Activated CD4-positive, alpha-beta memory T cell treated with anti-CD3 and anti-CD28 coated beads, Interleukin-2, amount 10 ng/mL, durations not matched to agents 7 days and 5 days (primary cell): Measurements from ENCODE around the gene NFATC1. TPM values are rescaled to one million over a fixed set of nuclear protein-coding genes. Genes with fewer than 3 reads are reported as not detected.
"Not testable (repeated sequence)": the region's sequence is repeated elsewhere in the genome, so short reads cannot be mapped to it uniquely, and the experiment has no call there.

Experiments
- CTCF ChIA-PET: fragments of 350-600 bp; sonication (Branson Sonifier 250); formaldehyde crosslinking; loops from one replicate; lab custom pipeline; 2021; ENCODE audit warnings: antibody characterized with exemption, inconsistent platforms; lab: Charles Lee
- POLR2A ChIA-PET: fragments of 350-600 bp; sonication (Branson Sonifier 250); formaldehyde crosslinking; loops from one replicate; lab custom pipeline; 2021; ENCODE audit warnings: antibody characterized with exemption; lab: Charles Lee
- DNase-seq: peaks from one replicate; pipeline ENCODE4 v3.0.0-alpha.2; 2020
- H3K27ac Mint-ChIP-seq: one replicate; pipeline ENCODE4 v1.8.0; 2021; ENCODE audit warnings: mild to moderate bottlenecking, mixed read lengths
- H3K27me3 Mint-ChIP-seq: one replicate; pipeline ENCODE4 v1.8.0; 2021; ENCODE audit warnings: mixed read lengths
- H3K36me3 Mint-ChIP-seq: one replicate; pipeline ENCODE4 v1.8.0; 2021; ENCODE audit warnings: low read depth, mixed read lengths
- H3K4me1 Mint-ChIP-seq: one replicate; pipeline ENCODE4 v1.8.0; 2021; ENCODE audit warnings: mixed read lengths
- H3K4me3 Mint-ChIP-seq: one replicate; pipeline ENCODE4 v1.8.0; 2021; ENCODE audit warnings: mild to moderate bottlenecking, mixed read lengths
- H3K9me3 Mint-ChIP-seq: one replicate; pipeline ENCODE4 v1.8.0; 2021; ENCODE audit warnings: mixed read lengths
- total RNA-seq, 2 experiments: library from RNA; stranded (reverse); gene quantifications; one replicate each; pipeline ENCODE4 v1.2.3, GENCODE V29; 2021

Gene NFATC1
- total RNA-seq, 2 experiments from 2014 or later, result 43.8 to 44.5 TPM

DNA sequence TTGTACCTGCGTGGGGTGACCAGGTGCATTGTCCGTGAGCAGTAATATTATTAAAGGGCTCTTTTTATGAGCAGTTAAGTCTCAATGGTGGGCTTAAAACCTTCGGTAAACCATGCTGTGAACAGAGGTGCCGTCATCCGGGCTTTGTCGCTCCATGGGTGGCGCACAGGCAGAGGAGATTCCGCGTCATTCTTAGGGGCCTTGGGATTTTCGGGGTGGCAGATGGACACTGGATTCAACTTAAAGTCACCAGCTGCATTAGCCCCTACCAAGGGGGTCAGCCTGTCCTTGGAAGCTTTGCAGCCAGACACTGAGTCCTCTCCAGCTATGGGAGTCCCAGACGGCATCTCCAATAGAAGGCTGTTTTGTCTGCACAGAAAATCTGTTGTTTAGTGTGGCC lies 107.7 kb downstream of the NFATC1 start:
- H3K27ac Mint-ChIP-seq, result no peak overlapping the region
- CTCF ChIA-PET, result no interaction called here
- H3K4me3 Mint-ChIP-seq, result no peak overlapping the region
- POLR2A ChIA-PET, result no interaction called here
- peaks cover 23% of the 10 kb centered on the region for H3K9me3 Mint-ChIP-seq
- DNase-seq, result no peak
- peaks cover 24% of the 10 kb centered on the region for H3K36me3 Mint-ChIP-seq
- no peaks in the 10 kb centered on the region for H3K27me3 Mint-ChIP-seq
- peaks cover 44% of the 10 kb centered on the region for H3K4me1 Mint-ChIP-seq

DNA sequence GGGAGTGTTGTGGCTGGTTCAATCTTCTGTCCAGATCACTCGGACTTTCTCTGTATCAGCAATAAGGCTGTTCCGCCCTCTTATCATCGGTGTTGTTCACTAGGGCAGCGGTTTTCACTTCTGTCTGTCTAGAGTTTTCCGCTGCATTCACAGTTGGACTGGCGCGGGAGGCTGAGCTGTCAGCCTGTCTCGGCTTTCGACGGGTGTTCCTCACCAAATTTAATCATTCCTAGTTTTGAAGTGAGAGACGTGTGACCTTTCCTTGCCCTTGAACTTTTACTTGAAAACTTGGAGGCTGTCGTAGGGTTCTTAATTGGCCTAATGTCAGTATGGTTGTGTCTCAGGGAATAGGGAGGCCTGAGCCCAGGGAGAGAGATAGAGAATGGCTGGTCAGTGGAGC lies 108.3 kb downstream of the NFATC1 start:
- peaks cover 18% of the 10 kb centered on the region for H3K9me3 Mint-ChIP-seq
- CTCF ChIA-PET, result no interaction called here
- H3K4me3 Mint-ChIP-seq, result no peak overlapping the region
- peaks cover 18% of the 10 kb centered on the region for H3K36me3 Mint-ChIP-seq
- DNase-seq, result no peak
- no peak overlapping the region for H3K27ac Mint-ChIP-seq
- H3K27me3 Mint-ChIP-seq, result no peaks in the 10 kb centered on the region
- POLR2A ChIA-PET, result no interaction called here
- peaks cover 46% of the 10 kb centered on the region for H3K4me1 Mint-ChIP-seq

DNA sequence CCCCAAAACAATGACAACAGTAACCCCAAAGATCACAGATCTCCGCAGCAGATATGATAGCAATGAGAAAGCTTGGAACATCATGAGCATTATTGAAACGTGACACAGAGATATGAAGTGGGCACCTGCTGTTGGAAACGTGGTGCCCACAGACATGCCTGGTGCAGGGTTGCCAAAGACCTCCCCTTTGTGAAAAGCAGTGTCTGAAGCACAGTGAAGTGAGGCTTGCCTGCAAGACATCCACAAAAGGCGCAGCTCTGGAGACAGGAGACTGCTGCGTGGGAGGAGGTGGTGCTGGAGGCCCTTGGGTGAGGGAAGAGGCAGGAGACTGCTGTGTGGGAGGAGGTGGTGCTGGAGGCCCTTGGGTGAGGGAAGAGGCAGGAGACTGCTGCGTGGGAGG lies 108.8 kb downstream of the NFATC1 start:
- H3K27me3 Mint-ChIP-seq, CTCF ChIA-PET, POLR2A ChIA-PET, DNase-seq, H3K4me3 Mint-ChIP-seq, H3K27ac Mint-ChIP-seq: not testable (repeated sequence)
- H3K4me1 Mint-ChIP-seq, result peaks cover 46% of the 10 kb centered on the region
- H3K9me3 Mint-ChIP-seq, result peaks cover 13% of the 10 kb centered on the region
- peaks cover 13% of the 10 kb centered on the region for H3K36me3 Mint-ChIP-seq

DNA sequence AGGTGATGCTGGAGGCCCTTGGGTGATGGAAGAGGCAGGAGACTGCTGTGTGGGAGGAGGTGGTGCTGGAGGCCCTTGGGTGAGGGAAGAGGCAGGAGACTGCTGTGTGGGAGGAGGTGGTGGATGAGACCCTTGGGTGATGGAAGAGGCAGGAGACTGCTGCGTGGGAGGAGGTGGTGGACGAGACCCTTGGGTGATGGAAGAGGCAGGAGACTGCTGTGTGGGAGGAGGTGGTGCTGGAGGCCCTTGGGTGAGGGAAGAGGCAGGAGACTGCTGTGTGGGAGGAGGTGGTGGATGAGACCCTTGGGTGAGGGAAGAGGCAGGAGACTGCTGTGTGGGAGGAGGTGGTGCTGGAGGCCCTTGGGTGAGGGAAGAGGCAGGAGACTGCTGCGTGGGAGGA lies 109.7 kb downstream of the NFATC1 start:
- CTCF ChIA-PET, H3K9me3 Mint-ChIP-seq, POLR2A ChIA-PET, DNase-seq, H3K27me3 Mint-ChIP-seq, H3K4me3 Mint-ChIP-seq, H3K27ac Mint-ChIP-seq: not testable (repeated sequence)
- H3K36me3 Mint-ChIP-seq, result peaks cover 13% of the 10 kb centered on the region
- H3K4me1 Mint-ChIP-seq, result peaks cover 46% of the 10 kb centered on the region

DNA sequence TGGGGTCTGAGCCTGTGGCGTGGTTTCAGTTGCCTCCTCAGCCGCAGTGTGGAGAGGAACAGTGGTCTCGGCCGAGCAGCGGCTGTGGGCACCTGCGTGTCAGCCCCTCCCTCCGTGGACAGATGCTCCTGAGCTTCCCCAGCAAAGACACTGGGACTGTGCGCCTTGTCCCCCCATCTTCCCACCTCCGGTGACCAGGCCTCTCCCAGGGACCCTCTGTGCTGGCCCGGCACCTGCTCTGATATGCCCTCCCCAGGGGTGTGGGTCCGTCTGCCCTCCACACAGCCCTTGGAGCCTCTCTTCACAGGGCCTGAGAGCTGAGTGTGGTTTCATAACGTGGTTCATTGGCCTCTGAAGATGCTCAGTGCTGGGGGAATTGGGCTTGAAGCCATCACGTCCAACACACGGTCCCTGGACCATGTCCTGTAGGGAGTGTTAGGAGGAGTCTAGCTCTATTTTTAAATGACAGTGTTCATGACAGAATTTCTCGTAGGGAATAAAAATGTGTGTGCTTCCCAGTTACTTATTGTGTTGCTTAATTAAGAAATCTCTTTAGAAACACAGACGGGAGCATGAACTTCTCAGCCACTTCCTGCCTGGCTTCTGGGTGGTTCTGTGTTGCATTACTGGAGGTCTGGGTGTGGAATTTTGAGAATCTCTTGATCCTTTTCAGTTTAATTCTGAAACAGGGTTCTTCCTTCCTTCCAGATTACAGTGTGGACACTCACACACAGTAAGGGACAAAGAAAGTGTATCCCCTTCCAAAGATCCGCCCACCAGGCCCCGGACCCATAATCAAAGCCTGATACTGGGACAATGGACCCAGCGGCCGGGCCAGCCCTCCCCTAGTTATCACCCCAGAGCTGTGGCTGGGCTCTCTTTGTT lies 110.7 kb downstream of the NFATC1 start:
- Mint-ChIP-seq H3K27ac (no peak overlapping the region), H3K4me3 (no peak overlapping the region), H3K36me3 (peaks cover 12% of the 10 kb centered on the region), H3K27me3 (no peaks in the 10 kb centered on the region), H3K9me3 (no peaks in the 10 kb centered on the region), H3K4me1 (peaks cover 46% of the 10 kb centered on the region)
- POLR2A ChIA-PET, result interaction anchor here (0.7 kb wide), 1 partner anchor 18 kb away, joined by 3 read pairs; no protein-coding TSS in a partner anchor
- no peak for DNase-seq
- CTCF ChIA-PET, result no interaction called here

DNA sequence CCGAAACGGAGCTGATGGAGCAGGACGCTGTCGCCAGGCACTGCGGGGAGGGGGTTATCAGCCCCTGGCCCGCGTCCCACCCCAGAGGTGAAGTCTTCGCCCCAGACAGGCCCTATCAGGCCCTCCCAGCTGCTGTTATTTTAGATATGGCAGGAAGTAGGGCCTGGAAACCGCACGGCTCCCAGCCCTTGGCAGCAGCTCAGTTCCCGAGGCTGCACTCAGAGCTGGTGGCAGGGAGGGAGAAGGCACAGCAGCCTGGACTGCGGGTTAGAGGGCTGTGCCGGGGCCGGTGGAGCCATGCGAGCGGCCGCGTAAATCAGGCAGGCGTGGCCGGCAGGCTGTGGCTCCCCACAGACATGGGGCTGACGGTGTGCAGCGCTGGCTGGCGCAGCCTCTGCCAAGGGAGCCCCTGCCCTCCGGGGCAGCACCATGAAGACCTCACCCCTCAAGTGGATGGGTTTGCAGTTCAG lies 111.4 kb downstream of the NFATC1 start:
- no peak for DNase-seq
- Mint-ChIP-seq H3K9me3 (no peaks in the 10 kb centered on the region), H3K4me1 (peaks cover 46% of the 10 kb centered on the region), H3K36me3 (peaks cover 14% of the 10 kb centered on the region), H3K27me3 (no peaks in the 10 kb centered on the region), H3K27ac (peak overlapping the region; percentile 10), H3K4me3 (no peak overlapping the region)
- ChIA-PET CTCF (no interaction called here), POLR2A (interaction anchor here (0.7 to 1.1 kb wide), 2 partner anchors 10 to 17 kb away, joined by 3 to 6 read pairs; no protein-coding TSS in a partner anchor)

DNA sequence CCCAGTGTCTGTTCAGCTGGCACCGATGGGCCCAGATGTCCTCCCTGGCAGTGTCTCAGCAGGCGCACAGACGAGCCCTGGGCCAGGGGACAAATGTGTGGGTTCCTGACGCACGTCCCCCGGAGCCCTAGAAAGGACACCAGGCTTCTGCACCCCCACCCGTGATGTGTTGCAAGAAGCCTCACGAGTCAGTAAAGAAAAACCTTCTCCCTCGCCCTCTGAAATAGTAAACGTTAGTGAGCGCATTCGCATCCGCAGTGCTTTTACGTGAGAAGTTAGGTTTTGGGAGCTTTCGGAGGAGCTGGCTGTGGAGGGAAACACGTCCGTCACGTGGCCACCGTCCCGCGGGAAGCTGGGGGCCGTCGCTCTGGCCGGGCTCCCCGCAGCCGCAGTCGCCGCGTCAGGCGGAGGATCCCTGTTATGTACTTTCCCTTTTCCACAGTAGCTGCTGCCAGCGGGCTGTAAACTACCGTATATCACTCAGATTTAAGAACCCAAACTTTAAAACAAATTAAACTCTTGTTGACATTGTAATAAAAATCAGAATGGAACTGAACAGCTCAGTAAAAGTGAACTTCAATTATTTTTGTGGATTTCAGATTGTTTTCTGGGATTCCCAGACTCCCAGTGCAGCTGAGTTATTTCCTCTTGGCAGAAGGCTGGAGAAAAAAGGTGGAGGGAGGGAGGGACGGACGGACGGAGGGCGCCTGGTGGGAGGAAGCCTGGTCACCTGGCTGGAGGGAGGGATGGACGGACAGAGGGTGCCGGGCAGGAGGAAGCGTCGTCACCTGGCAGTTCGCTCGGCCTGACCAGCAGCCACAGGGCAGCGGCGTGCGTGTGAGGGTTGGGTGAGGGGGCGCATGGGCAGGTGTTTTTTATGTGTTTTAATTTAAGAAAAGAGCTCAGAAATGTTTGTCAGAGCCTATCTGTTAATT lies 112.1 kb downstream of the NFATC1 start:
- Mint-ChIP-seq H3K36me3 (peaks cover 14% of the 10 kb centered on the region), H3K27me3 (no peaks in the 10 kb centered on the region), H3K9me3 (no peaks in the 10 kb centered on the region), H3K4me3 (no peak overlapping the region), H3K27ac (no peak overlapping the region), H3K4me1 (peaks cover 42% of the 10 kb centered on the region)
- CTCF ChIA-PET, result interaction anchor here (0.7 kb wide), 1 partner anchor 16 kb away, joined by 3 read pairs; no protein-coding TSS in a partner anchor
- DNase-seq, result no peak
- POLR2A ChIA-PET, result interaction anchor here (1.1 kb wide), 1 partner anchor 9 kb away, joined by 6 read pairs; no protein-coding TSS in a partner anchor

DNA sequence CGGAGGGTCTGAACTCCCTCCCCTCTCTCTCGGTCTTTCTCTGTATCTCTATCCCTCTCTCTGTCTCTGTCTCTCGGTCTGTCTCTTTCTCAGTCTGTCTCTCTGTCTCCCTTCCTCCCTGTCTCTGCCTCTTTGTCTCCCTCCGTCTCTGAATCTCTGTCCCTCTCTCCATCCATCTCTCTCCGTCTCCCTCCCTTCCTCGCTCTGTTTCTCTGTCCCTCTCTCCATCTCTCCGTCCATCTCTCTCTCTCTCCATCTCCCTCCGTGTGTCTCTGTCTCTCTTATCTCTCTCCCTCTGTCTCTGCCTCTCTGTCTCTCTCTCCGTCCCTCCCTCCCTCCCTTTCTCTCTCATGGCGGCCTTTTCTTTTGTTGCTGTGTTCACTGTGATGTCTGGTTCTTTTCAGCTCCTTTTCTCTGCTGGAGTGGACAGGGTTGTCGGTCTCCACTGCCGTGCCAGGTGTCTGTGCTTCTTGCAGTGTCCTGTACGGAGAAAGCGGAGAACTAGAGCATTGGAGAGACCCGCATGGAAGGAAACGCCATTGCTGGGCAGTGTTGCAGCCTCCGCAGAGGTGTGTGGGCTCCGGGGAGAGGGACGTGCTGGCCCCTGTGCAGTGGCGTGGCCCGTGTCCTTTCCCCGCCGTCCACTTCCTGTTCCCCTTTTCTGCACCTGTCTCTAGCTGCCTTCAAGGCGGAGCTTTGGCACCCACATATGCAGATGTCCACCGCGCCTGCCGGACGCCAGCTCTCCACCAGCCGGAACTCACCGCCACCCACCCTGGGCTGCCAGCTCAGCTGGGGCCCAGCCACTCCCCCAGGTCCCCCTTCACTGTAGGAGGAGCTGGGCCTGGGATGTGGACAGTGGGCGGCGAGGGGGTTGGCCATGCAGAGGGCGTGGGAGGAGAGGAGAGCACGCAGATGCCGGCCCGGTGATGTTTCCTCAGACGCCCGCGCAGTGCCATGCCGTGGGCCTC lies 113.1 kb downstream of the NFATC1 start:
- CTCF ChIA-PET, result interaction anchor here (0.7 to 1.1 kb wide), 2 partner anchors 15 to 128 kb away, joined by 3 read pairs; no protein-coding TSS in a partner anchor
- no peak for DNase-seq
- Mint-ChIP-seq H3K4me3 (no peak overlapping the region), H3K27me3 (no peaks in the 10 kb centered on the region), H3K9me3 (no peaks in the 10 kb centered on the region), H3K27ac (no peak overlapping the region), H3K4me1 (peaks cover 32% of the 10 kb centered on the region), H3K36me3 (peaks cover 14% of the 10 kb centered on the region)
- POLR2A ChIA-PET, result interaction anchor here (1.1 kb wide), 1 partner anchor 8 kb away, joined by 6 read pairs; no protein-coding TSS in a partner anchor

DNA sequence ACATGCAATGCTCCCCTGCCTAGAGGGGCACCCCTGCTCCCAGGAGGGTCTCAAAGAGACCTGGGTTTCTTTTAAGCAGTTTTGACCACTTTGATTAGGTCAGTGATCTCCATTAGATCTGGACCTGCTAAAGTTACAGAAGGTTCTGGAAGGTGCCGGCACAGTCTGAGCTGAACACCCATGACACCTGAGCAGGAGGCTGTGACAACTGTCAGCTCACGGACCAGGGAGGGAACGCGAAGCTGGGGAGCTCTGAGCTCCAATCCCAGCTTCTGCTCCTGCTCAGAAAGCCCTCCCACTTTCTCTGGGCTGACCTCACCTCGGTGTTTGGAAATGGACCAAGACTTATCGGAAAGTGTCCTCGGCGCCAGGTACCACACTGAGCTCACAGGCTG lies 113.8 kb downstream of the NFATC1 start:
- Mint-ChIP-seq H3K27ac (no peak overlapping the region), H3K4me1 (peaks cover 25% of the 10 kb centered on the region), H3K9me3 (no peaks in the 10 kb centered on the region), H3K4me3 (no peak overlapping the region), H3K36me3 (peaks cover 8% of the 10 kb centered on the region), H3K27me3 (no peaks in the 10 kb centered on the region)
- ChIA-PET CTCF (interaction anchor here (1.1 kb wide), 1 partner anchor 129 kb away, joined by 3 read pairs; no protein-coding TSS in a partner anchor), POLR2A (no interaction called here)
- no peak for DNase-seq

DNA sequence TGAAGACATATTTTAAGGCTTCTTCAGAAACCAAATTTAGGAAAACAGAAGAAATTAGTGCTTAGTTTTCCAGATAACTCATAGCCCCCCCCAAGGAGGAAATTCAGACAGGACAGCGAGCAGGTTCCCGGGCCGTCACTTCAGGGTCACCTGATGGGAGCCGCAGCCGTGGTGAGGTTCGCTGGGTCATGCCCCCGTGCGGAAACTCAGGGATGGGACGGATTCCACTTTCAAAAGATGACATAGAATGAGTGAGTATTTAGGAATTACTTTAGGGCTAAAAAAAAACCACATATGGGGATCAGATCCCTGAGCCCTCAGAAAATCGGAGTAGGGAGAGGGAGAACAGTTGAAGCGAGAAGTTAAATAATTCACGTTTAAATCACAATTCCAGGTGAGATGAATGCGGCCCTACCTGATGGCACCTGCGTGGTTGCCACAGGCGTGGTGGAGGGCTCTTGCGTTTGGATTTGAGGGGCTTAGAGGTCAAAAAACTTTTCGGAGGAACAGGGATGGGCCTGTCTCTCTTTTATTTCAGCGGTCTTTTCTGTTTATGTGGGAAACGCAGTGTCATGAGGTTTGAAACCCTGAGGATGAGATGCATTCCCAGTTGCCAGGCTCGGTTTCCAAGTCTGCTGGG lies 114.4 kb downstream of the NFATC1 start:
- Mint-ChIP-seq H3K27me3 (no peaks in the 10 kb centered on the region), H3K27ac (no peak overlapping the region), H3K4me3 (no peak overlapping the region), H3K36me3 (peaks cover 8% of the 10 kb centered on the region), H3K9me3 (no peaks in the 10 kb centered on the region), H3K4me1 (peaks cover 25% of the 10 kb centered on the region)
- ChIA-PET POLR2A (no interaction called here), CTCF (interaction anchor here (1.1 kb wide), 1 partner anchor 129 kb away, joined by 3 read pairs; no protein-coding TSS in a partner anchor)
- DNase-seq, result no peak

DNA sequence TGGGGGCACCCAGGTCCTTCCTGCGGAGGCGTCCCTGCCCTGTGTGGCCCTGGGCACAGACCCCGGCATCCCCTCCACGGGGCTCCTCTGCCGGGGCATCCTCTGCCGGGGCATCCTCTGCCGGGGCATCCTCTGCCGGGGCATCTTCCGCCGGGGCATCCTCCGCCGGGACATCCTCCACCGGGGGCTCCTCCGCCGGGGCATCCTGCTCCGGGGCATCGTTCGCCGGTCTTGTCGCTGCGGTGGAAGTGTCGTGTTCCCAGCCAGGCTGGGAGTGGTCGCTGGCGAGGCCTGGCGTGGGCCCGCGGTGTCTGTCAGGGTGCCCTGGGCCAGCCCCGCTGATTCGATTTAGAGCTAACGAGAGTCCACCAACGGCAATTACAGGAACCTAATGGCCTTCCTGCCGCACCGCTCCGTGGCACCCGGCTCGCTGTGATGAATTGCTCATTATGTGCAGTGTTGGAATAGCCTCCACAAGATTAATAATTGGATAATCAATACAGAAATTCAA lies 115.1 kb downstream of the NFATC1 start:
- ChIA-PET CTCF (no interaction called here), POLR2A (no interaction called here)
- Mint-ChIP-seq H3K36me3 (peaks cover 8% of the 10 kb centered on the region), H3K9me3 (no peaks in the 10 kb centered on the region), H3K27ac (no peak overlapping the region), H3K27me3 (no peaks in the 10 kb centered on the region), H3K4me1 (peaks cover 26% of the 10 kb centered on the region), H3K4me3 (no peak overlapping the region)
- DNase-seq, result no peak
